ENCODE results near the gene LRCH4. TPM values are rescaled to one million over a fixed set of nuclear protein-coding genes. Genes with fewer than 3 reads are reported as not detected.

The LRCH4 gene
- total RNA-seq, 1 donor from 2014 or later, result 89.7 TPM

- H3K36me3 Mint-ChIP-seq (ENCODE audit: low read depth, unreplicated experiment), result peaks cover 6% of the 10 kb centered on the region
- H3K27ac Mint-ChIP-seq (ENCODE audit: unreplicated experiment), result peak overlapping the region; percentile 96
- TF ChIP-seq CTCF (IDR thresholded peaks at IDR 0.05; ENCODE audit: unreplicated experiment), result no peak
- H3K4me3 Mint-ChIP-seq (ENCODE audit: unreplicated experiment), result peak overlapping the region; percentile 99
- no peaks in the 10 kb centered on the region for H3K9me3 Mint-ChIP-seq (ENCODE audit: unreplicated experiment)
- H3K27me3 Mint-ChIP-seq (ENCODE audit: unreplicated experiment), result peaks cover 23% of the 10 kb centered on the region
- peak; percentile 65 for DNase-seq (ENCODE audit: low spot score)
- H3K4me1 Mint-ChIP-seq (ENCODE audit: unreplicated experiment), result peaks cover 39% of the 10 kb centered on the region
Measured at GRCh38 chr7:100584683-100585510, 1.0 kb downstream of the LRCH4 start.

- no peak for DNase-seq (ENCODE audit: low spot score)
- Mint-ChIP-seq H3K36me3 (ENCODE audit: low read depth, unreplicated experiment) (peaks cover 6% of the 10 kb centered on the region), H3K4me1 (ENCODE audit: unreplicated experiment) (peaks cover 32% of the 10 kb centered on the region), H3K9me3 (ENCODE audit: unreplicated experiment) (no peaks in the 10 kb centered on the region), H3K4me3 (ENCODE audit: unreplicated experiment) (peak overlapping the region; percentile 99), H3K27me3 (ENCODE audit: unreplicated experiment) (peaks cover 21% of the 10 kb centered on the region), H3K27ac (ENCODE audit: unreplicated experiment) (peak overlapping the region; percentile 99)
- no peak for TF ChIP-seq CTCF (IDR thresholded peaks at IDR 0.05; ENCODE audit: unreplicated experiment)
Measured at GRCh38 chr7:100584054-100584682, 1.8 kb downstream of the LRCH4 start.

- Mint-ChIP-seq H3K27me3 (ENCODE audit: unreplicated experiment) (peaks cover 20% of the 10 kb centered on the region), H3K36me3 (ENCODE audit: low read depth, unreplicated experiment) (peaks cover 10% of the 10 kb centered on the region), H3K27ac (ENCODE audit: unreplicated experiment) (peak overlapping the region; percentile 99), H3K4me3 (ENCODE audit: unreplicated experiment) (peak overlapping the region; percentile 99), H3K4me1 (ENCODE audit: unreplicated experiment) (peaks cover 29% of the 10 kb centered on the region), H3K9me3 (ENCODE audit: unreplicated experiment) (no peaks in the 10 kb centered on the region)
- no peak for TF ChIP-seq CTCF (IDR thresholded peaks at IDR 0.05; ENCODE audit: unreplicated experiment)
- peak; percentile 50 for DNase-seq (ENCODE audit: low spot score)
Measured at GRCh38 chr7:100583132-100584053, 2.5 kb downstream of the LRCH4 start.

GRCh38 chr7:100582650-100583049 lies 3.3 kb downstream of the LRCH4 start:
- H3K36me3 Mint-ChIP-seq (ENCODE audit: low read depth, unreplicated experiment), result peaks cover 10% of the 10 kb centered on the region
- no peak for DNase-seq (ENCODE audit: low spot score)
- peak overlapping the region; percentile 42 for H3K27ac Mint-ChIP-seq (ENCODE audit: unreplicated experiment)
- peaks cover 26% of the 10 kb centered on the region for H3K4me1 Mint-ChIP-seq (ENCODE audit: unreplicated experiment)
- H3K27me3 Mint-ChIP-seq (ENCODE audit: unreplicated experiment), result peaks cover 20% of the 10 kb centered on the region
- no peak for TF ChIP-seq CTCF (IDR thresholded peaks at IDR 0.05; ENCODE audit: unreplicated experiment)
- peak overlapping the region; percentile 65 for H3K4me3 Mint-ChIP-seq (ENCODE audit: unreplicated experiment)
- no peaks in the 10 kb centered on the region for H3K9me3 Mint-ChIP-seq (ENCODE audit: unreplicated experiment)
